ENCODE measurements around the gene NDUFS5.

GRCh38 chr1:39081271-39082009 lies 55.3 kb downstream of the NDUFS5 start:
- no peak for TF ChIP-seq CTCF (optimal IDR thresholded peaks at IDR 0.05 in 1 of 3, IDR thresholded peaks at IDR 0.05 in 1 of 3, conservative IDR thresholded peaks at IDR 0.05 in 1 of 3; ENCODE audit: extremely low read depth in 1 of 3, insufficient read depth in 2 of 3, low read length in 3 of 3)
- peak; percentile 21 for TF ChIP-seq EZH2 (IDR thresholded peaks at IDR 0.05; ENCODE audit: low read length)
